ENCODE data around the gene CD63. TPM values are rescaled to one million over a fixed set of nuclear protein-coding genes. Genes with fewer than 3 reads are reported as not detected.

The CD63 gene
- total and polyA plus RNA-seq, 2 donors (not counting 1 experiment from before 2014, with no cell fraction given) = 2,890 to 3,424 TPM

DNA sequence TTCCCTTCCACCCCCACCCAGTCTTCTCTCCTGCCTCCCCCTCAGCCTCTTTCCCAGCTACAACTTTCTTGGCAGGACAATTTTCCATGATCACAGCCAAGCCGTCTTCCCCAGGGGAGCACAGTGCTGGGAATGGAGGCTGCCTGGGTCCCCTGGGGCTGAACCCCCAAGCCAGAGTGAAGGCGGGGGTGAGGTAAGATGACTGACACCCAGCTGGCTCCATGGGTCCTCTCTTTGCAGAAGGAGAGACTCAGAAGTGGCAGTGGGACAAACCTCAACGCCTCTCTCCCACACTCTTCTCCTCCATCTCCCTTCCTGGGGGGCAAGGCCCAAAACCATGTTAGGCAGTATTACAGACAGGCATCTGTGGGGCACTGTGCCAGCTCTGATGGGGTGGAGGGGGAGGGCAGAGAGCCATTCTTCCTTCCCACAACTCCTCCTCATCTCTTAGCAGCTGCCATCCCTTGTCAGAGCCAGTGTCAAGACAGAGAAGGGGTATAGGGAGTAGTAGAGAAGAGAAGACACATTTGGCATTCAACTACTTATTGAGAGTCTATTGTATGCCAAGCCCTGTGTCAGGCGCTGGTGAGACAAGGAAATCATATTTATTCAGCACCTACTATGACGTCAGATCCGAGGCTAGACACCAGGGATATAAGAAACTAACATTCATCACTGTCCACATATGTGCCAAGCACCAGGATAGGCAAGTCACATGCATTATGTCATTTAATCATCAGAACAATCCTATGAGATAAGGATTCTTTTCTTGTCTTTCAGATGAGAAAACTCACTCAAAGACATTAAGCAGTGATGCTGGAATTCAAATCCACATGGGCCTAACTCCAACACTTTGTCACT lies 24.7 kb downstream of the CD63 start:
- Histone ChIP-seq H3K4me1 (ENCODE audit: control insufficient read depth, extremely low read depth, insufficient read depth, low read length) (peaks cover 18% of the 10 kb centered on the region), H3K4me2 (ENCODE audit: extremely low read depth, insufficient read depth, low read length) (no peak overlapping the region)

DNA sequence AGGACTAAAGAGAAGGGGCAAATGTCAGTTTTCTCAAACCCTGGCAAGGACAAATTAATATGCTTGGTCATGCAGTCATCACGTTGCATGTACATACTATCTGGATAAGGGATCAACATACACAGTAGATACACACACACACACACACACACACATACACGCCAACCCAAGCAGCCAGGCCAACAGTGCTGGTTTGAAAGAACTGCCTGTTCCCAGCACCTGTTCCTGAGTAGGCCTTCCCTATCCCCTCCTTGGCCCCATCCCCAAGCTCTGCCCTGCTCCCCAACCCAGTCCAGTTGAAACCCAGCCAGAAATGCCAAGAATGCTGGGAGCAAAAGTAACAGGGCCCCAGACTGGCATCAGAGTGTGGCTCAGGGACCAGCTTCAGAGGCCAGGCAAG lies 25.5 kb downstream of the CD63 start:
- Histone ChIP-seq H3K27me3 (ENCODE audit: control insufficient read depth, insufficient read depth, low read length) (no peaks in the 10 kb centered on the region), H4K20me1 (ENCODE audit: control insufficient read depth, extremely low read depth, insufficient read depth, low read length) (no peaks in the 10 kb centered on the region), H3K79me2 (ENCODE audit: control insufficient read depth, insufficient read depth, low read length) (peaks cover 28% of the 10 kb centered on the region), H3K27ac (ENCODE audit: insufficient read depth, low read length) (no peak overlapping the region), H3K4me1 (ENCODE audit: control insufficient read depth, extremely low read depth, insufficient read depth, low read length) (peaks cover 13% of the 10 kb centered on the region), H3K4me3 (replicated peaks in 1 of 4; ENCODE audit: control extremely low read depth in 1 of 4, insufficient read depth in 1 of 4, low read depth in 3 of 4, low read length in 4 of 4) (no peak overlapping the region), H3K4me2 (ENCODE audit: extremely low read depth, insufficient read depth, low read length) (no peak overlapping the region), H3K36me3 (ENCODE audit: control insufficient read depth, insufficient read depth, low read length) (peaks cover 2% of the 10 kb centered on the region), H2AFZ (ENCODE audit: low read length) (no peak overlapping the region), H3K9ac (ENCODE audit: insufficient read depth, low read length) (no peak overlapping the region), H3K9me3 (ENCODE audit: control insufficient read depth, insufficient read depth, low read depth, low read length) (no peaks in the 10 kb centered on the region)
- TF ChIP-seq, protein P1, sequence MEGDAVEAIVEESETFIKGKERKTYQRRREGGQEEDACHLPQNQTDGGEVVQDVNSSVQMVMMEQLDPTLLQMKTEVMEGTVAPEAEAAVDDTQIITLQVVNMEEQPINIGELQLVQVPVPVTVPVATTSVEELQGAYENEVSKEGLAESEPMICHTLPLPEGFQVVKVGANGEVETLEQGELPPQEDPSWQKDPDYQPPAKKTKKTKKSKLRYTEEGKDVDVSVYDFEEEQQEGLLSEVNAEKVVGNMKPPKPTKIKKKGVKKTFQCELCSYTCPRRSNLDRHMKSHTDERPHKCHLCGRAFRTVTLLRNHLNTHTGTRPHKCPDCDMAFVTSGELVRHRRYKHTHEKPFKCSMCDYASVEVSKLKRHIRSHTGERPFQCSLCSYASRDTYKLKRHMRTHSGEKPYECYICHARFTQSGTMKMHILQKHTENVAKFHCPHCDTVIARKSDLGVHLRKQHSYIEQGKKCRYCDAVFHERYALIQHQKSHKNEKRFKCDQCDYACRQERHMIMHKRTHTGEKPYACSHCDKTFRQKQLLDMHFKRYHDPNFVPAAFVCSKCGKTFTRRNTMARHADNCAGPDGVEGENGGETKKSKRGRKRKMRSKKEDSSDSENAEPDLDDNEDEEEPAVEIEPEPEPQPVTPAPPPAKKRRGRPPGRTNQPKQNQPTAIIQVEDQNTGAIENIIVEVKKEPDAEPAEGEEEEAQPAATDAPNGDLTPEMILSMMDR (conservative IDR thresholded peaks at IDR 0.05 in 1 of 2, IDR thresholded peaks at IDR 0.05 in 1 of 2; ENCODE audit: low read depth in 1 of 2, low read length in 2 of 2) = no peak
- no peak for TF ChIP-seq EZH2 (IDR thresholded peaks at IDR 0.05; ENCODE audit: low read length, missing control alignments)
- no peak for DNase-seq (ENCODE audit: low read depth in 2 of 2)

More for the DNA sequence above, 24.7 kb downstream of the CD63 start:
- peak; percentile 29 to 59 for DNase-seq (ENCODE audit: low read depth in 2 of 2)
- Histone ChIP-seq H3K27ac (ENCODE audit: insufficient read depth, low read length) (no peak overlapping the region), H3K4me3 (replicated peaks in 1 of 4; ENCODE audit: control extremely low read depth in 1 of 4, insufficient read depth in 1 of 4, low read depth in 3 of 4, low read length in 4 of 4) (peak overlapping the region in 1 of 4 experiments; percentile 70), H3K36me3 (ENCODE audit: control insufficient read depth, insufficient read depth, low read length) (peaks cover 2% of the 10 kb centered on the region), H3K27me3 (ENCODE audit: control insufficient read depth, insufficient read depth, low read length) (no peaks in the 10 kb centered on the region), H4K20me1 (ENCODE audit: control insufficient read depth, extremely low read depth, insufficient read depth, low read length) (no peaks in the 10 kb centered on the region), H3K79me2 (ENCODE audit: control insufficient read depth, insufficient read depth, low read length) (peaks cover 28% of the 10 kb centered on the region), H3K9me3 (ENCODE audit: control insufficient read depth, insufficient read depth, low read depth, low read length) (no peaks in the 10 kb centered on the region), H2AFZ (ENCODE audit: low read length) (no peak overlapping the region), H3K9ac (ENCODE audit: insufficient read depth, low read length) (no peak overlapping the region)
- TF ChIP-seq EZH2 (IDR thresholded peaks at IDR 0.05; ENCODE audit: low read length, missing control alignments) = no peak
- TF ChIP-seq, protein P1 (conservative IDR thresholded peaks at IDR 0.05 in 1 of 2, IDR thresholded peaks at IDR 0.05 in 1 of 2; ENCODE audit: low read depth in 1 of 2, low read length in 2 of 2) = no peak

GRCh38 chr12:55702861-55703260 lies 25.9 kb downstream of the CD63 start:
- Histone ChIP-seq H3K4me2 (ENCODE audit: extremely low read depth, insufficient read depth, low read length) (no peak overlapping the region), H3K4me1 (ENCODE audit: control insufficient read depth, extremely low read depth, insufficient read depth, low read length) (peaks cover 13% of the 10 kb centered on the region), H3K36me3 (ENCODE audit: control insufficient read depth, insufficient read depth, low read length) (peaks cover 2% of the 10 kb centered on the region), H3K9ac (ENCODE audit: insufficient read depth, low read length) (no peak overlapping the region), H4K20me1 (ENCODE audit: control insufficient read depth, extremely low read depth, insufficient read depth, low read length) (no peaks in the 10 kb centered on the region), H3K27me3 (ENCODE audit: control insufficient read depth, insufficient read depth, low read length) (no peaks in the 10 kb centered on the region), H3K9me3 (ENCODE audit: control insufficient read depth, insufficient read depth, low read depth, low read length) (no peaks in the 10 kb centered on the region), H3K4me3 (replicated peaks in 1 of 4; ENCODE audit: control extremely low read depth in 1 of 4, insufficient read depth in 1 of 4, low read depth in 3 of 4, low read length in 4 of 4) (no peak overlapping the region), H2AFZ (ENCODE audit: low read length) (no peak overlapping the region), H3K27ac (ENCODE audit: insufficient read depth, low read length) (no peak overlapping the region), H3K79me2 (ENCODE audit: control insufficient read depth, insufficient read depth, low read length) (peaks cover 28% of the 10 kb centered on the region)
- TF ChIP-seq, protein P1 (conservative IDR thresholded peaks at IDR 0.05 in 1 of 2, IDR thresholded peaks at IDR 0.05 in 1 of 2; ENCODE audit: low read depth in 1 of 2, low read length in 2 of 2) = no peak
- no peak for TF ChIP-seq EZH2 (IDR thresholded peaks at IDR 0.05; ENCODE audit: low read length, missing control alignments)
- no peak for DNase-seq (ENCODE audit: low read depth in 2 of 2)
